Cerebellar nuclear complex (tissue), 1 donor: ENCODE results near the gene ADARB1.

Experiments
- DNase-seq, 2 experiments: peaks; one replicate each; lab custom pipeline; 2025; lab: John Stamatoyannopoulos, UW

The ADARB1 gene

DNA sequence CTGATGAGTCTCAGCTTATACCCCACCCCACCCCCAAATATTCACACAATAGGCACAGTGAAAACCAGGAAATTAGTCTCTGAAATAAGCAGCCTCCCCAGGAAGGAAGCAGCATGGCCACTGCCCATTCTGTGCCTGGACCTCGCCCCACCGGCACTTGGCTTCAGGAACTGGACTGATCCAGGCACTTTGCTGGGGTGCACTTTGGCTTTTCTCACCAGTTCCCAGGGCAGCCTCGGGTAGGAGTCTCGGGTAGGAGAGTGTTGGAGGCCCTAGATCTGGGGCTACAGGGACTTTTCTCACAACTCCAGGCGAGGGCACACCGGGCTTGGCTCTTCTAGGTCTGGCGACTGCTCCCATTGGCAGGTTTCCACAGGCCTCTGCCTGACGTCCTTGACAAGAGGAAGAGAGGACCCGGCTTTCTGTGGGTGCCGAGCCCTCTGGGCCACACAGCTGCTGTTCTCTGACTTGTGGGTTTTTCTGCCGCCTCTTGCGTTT lies 18.7 kb downstream of the ADARB1 start:
- DNase-seq, result no peak

DNA sequence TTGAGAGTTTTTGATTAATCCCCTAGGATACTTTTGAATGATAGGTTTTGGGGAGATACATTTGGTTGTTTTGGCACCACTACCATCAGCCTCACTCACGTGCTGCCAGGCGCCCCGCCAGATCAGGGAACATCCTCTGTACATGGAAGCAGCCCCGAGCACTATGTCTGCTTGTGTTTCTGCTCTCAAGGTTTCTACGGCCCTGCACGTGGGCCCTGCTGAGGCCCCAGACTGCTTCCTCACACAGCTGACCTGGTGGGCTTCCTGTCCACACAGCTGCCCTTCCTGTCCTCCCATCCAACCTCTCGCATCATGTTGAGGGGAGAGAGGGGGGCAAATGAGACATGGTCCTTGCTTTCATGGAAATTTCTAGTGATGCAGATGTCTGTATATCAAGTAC lies 20.0 kb downstream of the ADARB1 start:
- no peak for DNase-seq

DNA sequence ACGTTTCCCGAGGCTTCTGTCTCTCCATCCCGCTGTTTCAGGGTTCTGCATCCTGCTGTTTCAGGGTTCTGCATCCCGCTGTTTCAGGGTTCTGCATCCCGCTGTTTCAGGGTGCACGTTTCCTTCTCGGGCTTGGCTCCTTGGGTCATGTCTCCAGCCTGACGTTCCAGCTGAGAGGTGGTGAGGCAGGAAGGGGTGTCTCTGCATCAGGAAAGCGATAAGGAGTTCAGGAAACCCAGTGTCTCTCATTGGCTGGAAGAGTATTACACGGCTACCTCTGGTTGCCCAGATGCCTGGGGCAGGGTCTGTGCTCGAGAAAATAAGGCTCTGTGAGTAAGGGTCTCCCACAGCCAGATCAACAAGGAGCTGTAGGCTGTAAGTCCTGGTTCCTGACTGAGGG lies 21.1 kb downstream of the ADARB1 start:
- DNase-seq, result no peak

- DNase-seq, result no peak
These were observed 21.8 kb downstream of the ADARB1 start for GRCh38 chr21:45096217-45096616.

DNA sequence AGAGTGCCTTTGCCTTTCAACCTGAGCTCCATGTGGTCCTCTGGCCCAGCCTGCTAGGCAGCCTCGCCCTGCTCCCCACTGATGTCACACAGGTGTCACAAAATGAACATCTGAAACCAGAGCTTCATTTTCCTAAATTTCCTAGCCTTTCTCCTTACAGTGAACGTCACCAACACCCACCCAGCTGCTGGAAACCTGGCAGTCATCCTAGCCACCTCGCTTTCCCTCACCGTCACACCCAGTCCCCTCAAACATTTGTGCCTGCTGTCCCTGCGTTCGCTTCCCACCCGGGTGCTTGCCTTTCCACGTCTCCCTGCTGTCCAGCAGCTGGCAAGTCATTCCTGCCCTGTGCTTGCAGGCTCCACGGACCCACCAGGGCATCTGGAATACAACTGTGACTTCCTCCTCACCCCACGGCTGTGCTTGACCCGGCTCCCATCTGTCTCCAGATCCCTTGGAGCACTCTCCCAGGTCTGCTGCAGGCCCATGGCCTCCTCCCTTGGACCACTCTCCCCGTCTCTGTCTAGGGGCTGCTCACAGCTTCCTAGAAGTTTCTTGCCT lies 23.5 kb downstream of the ADARB1 start:
- no peak for DNase-seq

DNA sequence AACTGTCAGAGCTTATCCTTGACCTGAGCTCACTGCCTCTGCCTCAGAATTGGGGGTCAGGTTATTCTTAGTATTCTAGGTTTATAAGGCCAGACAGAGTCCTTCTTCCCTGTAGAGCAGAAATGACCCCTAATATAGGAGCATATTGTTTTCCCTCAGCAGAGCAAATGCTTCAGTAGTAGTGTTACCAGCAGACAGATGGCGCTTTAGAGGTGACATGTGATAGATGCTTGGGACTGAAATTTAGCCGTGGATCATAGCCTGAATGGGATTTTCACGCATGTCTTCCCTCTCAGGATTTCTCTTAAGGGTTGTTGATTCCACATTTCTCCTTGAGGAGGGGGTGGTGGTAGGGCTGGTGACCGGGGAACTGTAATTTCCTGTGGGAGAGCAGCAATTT lies 24.5 kb downstream of the ADARB1 start:
- peak in 1 of 2 experiments; percentile 43 for DNase-seq

GRCh38 chr21:45099571-45099970 lies 25.2 kb downstream of the ADARB1 start:
- DNase-seq, result no peak

DNA sequence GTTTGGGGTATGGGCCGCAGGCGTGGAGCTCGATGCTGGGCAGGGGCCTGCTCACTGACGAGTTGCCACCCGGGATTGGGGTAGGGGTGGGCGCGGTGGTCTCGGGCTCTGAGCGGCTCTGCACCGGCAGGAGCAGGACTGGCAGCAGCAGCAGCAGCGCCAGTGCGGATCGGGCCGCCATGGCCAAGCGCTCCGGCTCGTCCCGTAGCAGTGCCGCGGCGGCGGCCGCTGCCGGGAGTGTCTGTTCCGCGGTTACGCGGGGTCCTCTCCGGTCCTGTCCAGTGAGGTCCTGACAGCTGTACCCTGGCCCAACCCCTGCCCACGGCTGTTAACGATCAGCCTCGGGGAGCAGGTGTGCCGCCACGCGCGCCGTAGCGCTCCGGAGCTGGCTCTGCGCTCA lies 26.5 kb downstream of the ADARB1 start:
- DNase-seq, result no peak

GRCh38 chr21:45102391-45102932 lies 28.1 kb downstream of the ADARB1 start:
- no peak for DNase-seq

DNA sequence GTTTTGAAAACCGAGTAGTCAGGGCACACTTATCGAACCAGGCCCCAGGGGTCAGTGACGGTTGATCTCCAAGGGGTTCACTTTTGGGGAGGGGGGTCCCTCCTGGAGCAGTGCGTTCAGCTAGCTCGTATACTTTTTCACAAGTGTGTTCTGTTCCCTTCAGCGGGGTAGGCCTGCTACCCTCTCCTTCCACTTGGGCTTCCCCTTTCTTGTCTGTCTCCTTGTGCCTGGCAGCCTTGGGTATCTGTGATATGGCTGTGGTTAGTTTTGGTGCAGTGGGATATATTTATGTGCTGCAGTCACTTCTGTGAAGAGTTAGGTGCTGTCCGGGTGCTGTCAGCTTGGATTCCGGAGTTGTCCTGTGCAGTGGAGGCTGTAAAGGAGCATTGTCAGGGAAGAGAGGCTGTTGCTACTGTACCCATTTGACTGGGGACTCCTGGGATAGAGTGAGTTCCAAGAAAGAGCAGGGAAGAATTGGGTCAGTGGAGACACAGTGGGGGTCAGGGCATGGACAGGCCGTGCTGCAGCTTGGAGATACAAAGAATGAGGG lies 29.7 kb downstream of the ADARB1 start:
- DNase-seq, result no peak

DNA sequence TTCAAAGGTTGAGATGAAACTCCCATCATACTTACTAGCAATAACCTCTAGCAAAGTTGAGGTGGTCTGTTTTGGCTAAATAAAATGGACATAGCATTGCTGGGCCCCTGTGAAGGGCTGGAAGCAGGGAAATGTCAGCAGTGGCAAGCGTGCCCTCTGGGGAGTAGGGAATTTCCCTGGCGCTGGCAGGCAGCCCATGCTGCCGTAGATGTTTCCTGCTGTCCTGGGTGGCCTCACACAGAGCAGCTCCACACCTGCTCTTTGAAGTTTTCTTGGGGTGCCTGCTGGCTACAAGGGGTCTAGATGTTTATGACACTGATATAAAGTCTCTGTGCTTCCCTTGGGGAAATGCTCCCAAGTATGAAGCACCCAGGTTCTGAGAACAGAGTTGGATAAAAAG lies 30.2 kb downstream of the ADARB1 start:
- DNase-seq, result no peak

GRCh38 chr21:45105906-45106485 lies 31.6 kb downstream of the ADARB1 start:
- DNase-seq, result no peak

GRCh38 chr21:45108034-45108790 lies 33.8 kb downstream of the ADARB1 start:
- no peak for DNase-seq

- no peak for DNase-seq
These were observed 34.7 kb downstream of the ADARB1 start for GRCh38 chr21:45108808-45109781.

- peak in 1 of 2 experiments; percentile 23 for DNase-seq
These were observed 35.6 kb downstream of the ADARB1 start for GRCh38 chr21:45109831-45110492.

DNA sequence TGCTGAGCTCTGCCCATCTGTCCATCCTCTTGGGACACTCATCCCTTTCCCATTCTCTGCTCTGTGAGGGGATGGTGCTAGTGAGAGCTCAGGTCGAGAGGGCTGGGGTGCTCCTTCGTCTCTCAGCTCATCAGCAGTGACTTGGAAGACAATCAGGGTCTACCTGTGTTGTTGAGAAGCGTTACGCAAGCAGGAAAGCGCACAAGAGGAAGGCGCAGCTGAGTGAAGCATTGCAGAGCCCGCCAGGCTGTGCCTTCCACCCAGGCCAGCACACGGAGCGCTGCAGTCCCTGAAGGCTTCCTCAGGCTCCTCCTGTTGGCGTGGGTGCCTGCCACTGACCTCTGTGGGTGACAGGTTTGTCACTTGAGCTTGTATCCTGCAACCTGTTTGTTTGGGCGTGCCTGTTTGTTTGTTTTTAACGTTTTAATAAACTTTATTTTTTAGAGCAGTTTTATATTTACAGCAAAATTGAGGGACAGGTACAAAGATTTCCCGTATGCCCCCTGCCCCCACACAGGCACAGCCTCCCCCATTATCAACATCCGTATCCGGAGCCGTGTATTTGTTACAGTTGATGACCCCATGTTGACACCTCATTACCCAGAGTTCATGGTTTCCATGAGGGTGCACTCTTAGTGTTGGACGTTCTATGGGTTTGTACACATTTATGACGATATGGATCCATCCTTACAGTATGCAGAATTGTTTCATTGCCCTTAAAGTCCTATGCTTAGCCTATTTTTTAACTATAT lies 36.7 kb downstream of the ADARB1 start:
- DNase-seq, result peak in 1 of 2 experiments; percentile 26

DNA sequence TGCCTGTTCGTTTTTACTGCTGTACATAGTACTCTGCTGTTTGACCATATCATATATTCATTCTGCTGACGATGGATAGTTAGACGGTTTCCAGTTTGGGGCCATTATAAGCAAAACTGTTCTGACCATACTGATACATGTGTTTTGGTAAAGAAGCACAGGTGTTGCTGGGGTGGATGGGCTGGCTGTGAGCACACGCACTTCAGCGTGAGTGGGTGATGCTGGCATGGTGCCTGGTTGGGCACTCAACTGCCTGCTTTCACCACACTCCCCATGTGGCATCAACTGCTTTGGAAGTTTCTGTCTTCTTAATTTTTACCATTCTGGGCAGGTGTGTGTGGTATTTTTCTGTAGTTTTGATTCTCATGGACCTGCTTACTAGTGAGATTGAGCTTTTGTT lies 37.3 kb downstream of the ADARB1 start:
- no peak for DNase-seq

GRCh38 chr21:45112371-45112770 lies 38.0 kb downstream of the ADARB1 start:
- no peak for DNase-seq

GRCh38 chr21:45113543-45113942 lies 39.2 kb downstream of the ADARB1 start:
- DNase-seq, result no peak

DNA sequence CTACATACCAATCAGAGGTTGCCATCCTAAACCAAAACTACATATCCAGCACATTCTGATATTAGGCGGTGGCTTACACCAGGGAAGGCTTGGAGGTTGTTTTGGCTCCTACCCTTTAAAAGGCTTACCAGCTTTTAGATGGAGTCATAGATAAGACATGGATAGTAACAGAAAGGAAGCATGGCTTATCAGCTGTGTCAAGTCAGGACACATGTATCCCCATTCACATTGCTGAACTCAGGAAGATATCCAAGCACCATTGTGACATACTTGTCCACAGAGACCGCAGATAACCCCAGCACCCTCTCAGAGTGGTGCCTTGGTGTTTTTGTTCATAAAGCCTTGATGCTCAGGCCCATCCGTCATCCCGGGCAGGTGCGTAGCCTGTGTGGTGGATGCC lies 39.7 kb downstream of the ADARB1 start:
- no peak for DNase-seq
